ENCODE data around the gene DPY19L1. TPM values are rescaled to one million over a fixed set of nuclear protein-coding genes. Genes with fewer than 3 reads are reported as not detected.

DPY19L1 gene
- total RNA-seq, 1 donor from 2014 or later, result 17.8 TPM

Other genes with a start within 250 kb of the DPY19L1 start
- gene TBX20, start 216.6 kb upstream of the DPY19L1 start, total RNA-seq, result 1.5 TPM